SK-N-SH (cell line): Measurements from ENCODE around the gene COBL.

ENCODE experiments used
- RCOR1 ChIP-seq: fragments of 150-350 bp; IDR thresholded peaks from 2 replicates; pipeline ENCODE4 v1.6.1; 2017; ENCODE audit warnings: antibody characterized with exemption, low read length
- YY1 ChIP-seq: IDR thresholded peaks from 2 replicates; pipeline ENCODE4 v1.4.0; 2012; ENCODE audit warnings: low read depth, mild to moderate bottlenecking
- TF ChIP-seq, protein P1 (sequence below): IDR thresholded peaks from 2 replicates; pipeline ENCODE4; 2012

GRCh38 chr7:51228386-51228958, 88.1 kb downstream of the COBL start:
- TF ChIP-seq YY1 (no peak), RCOR1 (no peak)
- TF ChIP-seq, protein P1, sequence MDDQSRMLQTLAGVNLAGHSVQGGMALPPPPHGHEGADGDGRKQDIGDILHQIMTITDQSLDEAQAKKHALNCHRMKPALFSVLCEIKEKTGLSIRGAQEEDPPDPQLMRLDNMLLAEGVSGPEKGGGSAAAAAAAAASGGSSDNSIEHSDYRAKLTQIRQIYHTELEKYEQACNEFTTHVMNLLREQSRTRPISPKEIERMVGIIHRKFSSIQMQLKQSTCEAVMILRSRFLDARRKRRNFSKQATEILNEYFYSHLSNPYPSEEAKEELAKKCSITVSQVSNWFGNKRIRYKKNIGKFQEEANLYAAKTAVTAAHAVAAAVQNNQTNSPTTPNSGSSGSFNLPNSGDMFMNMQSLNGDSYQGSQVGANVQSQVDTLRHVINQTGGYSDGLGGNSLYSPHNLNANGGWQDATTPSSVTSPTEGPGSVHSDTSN, result no peak
